Activated CD4-positive, alpha-beta T cell treated with anti-CD3 and anti-CD28 coated beads, Interleukin-2, Interleukin-6, amounts not matched to agents 100 ng/mL and 50 ng/mL, durations not matched to agents 16 hours and 8 hours (primary cell): Measurements from ENCODE around the gene ZKSCAN2.

Source experiments
- DNase-seq: peaks from one replicate; pipeline ENCODE4 v3.0.0-alpha.2; 2020

The ZKSCAN2 gene

DNA sequence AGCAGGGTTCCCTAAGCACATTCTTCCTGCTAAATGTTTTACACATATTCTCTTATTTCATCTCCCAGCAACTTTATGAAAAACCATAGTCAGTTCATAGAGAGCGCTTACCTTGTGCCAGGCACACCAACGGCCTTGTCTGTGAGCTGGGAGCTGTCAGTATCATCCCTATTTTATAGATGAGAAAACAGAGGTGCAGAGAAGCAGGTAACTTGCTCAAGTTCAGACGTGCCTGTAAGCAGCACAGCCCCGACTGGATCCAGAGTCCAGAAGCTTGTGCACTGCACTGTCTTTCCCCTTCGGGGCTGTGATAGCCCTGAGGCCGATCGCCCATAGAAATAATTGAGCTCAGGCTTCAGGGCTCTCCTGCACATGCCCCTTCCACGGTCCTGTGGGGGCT lies 34.7 kb downstream of the ZKSCAN2 start:
- DNase-seq = no peak

DNA sequence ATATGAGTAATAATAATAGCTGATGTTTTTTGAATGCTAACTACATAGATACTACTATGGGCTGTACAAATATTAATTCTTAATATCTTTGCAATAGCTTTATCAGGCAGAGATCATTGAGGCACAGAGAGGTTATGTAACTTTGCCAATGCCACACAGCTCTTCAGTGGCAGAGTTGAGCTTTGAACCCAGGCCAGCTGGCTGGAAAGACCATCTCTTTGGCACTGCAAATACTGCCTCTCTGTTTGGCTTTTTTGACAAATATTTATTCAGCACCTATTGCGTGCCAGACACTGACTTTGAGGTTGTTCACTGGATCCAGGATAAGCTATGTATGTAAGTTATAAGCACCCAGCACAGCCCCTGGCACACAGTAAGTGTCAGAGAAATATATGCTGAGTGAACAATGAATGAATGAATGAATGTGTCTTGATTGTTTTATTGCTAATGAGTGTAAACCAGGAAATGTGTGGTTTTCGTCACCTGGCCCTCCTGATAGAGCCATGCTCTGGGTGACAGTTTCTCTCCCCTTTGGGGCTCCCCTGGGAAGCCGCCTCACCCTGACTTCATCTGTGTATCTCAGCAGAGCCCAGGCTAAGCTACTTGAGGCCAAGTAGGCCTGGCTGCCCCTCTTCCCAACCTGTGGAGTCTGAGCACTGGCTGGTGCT lies 38.4 kb downstream of the ZKSCAN2 start:
- DNase-seq = no peak

DNA sequence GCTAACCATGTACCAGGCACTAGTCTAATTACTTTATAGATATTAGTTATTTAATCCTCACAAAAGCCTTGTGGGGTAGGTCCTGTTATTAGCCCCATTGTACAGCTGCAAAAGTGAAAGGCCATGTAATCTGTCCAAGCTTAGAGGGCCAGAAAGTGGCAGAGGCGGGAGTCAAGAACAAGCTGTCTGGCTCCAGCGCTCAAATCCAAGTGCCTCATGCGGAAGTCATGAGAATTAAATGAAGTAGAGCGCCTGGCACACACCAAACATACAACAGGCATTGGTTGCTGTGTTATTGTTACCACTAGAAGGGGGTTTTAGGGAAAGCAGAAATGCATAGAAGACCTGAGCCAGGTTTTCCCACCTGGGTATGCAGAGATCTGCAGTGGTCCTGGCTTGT lies 39.7 kb downstream of the ZKSCAN2 start:
- no peak for DNase-seq

DNA sequence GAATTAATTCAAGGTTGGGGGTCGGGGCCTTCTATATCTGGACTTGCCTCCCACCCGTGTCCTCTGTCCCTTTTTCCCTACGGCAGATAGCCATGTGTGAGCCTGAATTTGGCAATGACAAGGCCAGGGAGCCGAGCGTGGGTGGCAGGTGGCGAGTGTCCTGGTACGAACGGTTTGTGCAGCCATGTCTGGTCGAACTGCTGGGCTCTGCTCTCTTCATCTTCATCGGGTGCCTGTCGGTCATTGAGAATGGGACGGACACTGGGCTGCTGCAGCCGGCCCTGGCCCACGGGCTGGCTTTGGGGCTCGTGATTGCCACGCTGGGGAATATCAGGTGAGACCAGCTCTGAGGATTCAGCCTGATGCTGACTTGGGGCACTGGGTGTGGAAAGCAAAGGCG lies 40.5 kb downstream of the ZKSCAN2 start:
- no peak for DNase-seq

DNA sequence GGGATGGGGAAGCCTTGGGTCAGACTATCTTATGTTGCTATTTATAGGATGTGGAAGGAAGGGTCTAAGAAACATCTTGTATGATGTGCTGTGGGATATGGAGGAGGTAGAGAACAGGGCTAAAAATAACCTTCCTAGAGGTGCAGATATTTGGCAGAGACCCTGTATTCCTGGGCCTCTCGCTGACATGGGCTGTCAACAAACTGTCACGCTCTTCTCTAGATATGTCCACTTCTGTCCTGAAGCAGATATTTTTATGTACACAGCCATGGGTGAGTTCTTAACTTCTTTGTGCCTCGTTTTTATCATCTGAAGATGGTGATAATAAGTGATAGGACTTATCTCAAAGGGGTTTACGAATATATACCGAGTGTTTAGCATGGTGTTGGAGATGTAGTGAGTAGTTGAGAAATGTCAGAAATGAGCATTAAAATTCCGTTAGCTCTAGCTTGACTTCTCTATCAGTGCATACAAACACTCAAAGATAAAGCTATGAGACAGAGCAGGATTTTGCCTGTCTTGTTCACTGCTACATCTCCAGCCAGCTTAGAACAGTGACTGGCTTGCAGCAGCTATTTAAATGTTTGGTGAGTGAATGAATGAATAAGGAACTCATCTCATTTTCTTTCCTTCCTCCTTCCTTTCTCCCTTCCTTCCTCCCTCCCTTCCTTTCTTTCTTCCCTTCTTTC lies 43.8 kb downstream of the ZKSCAN2 start:
- no peak for DNase-seq

DNA sequence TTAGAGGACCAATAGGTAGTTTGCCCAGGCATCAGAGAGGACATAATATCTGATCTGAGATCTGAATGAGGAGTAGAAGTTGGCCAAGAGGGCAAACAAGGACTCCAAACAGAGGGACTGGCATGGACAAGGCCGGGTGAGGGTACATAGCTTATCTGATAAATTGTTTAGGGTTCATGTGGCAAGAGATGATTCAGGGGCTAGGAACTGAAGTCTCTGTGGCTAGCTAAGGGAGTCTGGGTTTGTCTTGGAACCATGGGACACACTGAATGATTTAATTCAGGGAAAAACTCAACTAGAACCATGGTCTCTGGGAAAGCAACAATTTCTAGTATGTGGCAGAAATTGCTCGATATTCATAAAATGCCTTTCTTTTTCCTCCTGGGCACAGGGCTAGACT lies 45.0 kb downstream of the ZKSCAN2 start:
- no peak for DNase-seq

DNA sequence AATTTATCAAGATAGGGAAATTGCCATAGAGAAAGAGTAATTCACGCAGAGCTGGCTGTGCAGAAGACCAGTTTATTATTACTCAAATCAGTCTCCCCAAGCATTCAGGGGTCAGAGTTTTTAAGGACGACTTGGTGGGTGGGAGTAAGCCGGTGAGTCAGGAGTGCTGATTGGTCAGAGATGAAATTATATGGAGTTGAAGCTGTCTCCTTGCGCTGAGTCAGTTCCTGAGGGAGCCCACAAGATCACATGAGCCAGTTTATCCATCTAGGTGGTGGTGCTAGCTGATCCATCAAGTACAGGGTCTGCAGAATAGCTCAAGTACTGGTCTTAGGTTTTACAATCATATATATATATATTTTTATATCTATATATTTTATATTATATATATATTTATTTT lies 46.9 kb downstream of the ZKSCAN2 start:
- peak; percentile 16 for DNase-seq

DNA sequence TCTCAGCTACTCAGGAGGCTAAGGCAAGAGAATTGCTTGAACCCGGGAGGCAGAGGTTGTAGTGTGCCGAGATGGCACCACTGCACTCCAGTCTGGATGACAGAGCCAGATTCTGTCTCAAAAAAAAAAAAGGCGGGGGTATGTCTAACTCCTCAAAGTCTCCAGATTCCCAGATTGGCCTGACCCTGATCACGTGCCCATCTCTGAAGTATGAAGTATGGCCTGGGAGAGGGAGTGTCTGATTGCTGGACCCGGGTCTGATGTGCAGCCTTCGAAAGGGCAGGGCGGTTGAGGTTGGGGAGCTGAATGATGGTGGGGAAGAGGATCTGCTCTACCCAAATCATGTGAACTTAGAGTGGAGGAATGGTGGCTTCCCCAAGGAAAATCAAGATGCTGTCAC lies 58.2 kb downstream of the ZKSCAN2 start:
- no peak for DNase-seq

DNA sequence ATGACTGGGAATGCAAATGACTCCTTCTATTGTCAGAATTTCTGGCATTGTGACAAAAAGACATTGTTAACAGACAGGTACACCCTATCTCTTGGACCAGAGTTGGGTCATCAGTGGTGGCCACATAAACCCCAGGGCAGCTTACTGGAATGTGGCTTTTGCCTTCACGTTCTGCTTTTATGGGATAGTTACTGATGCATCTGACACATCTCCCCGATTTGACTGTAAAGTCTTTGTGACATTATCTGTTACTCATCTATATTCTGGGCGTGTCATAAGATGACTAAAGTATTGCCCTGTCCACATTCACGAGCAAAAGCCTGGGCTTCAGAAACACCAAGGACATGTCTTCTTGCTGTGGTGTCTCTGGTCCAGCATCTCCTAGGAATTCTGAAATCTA lies 59.6 kb downstream of the ZKSCAN2 start:
- DNase-seq = no peak

DNA sequence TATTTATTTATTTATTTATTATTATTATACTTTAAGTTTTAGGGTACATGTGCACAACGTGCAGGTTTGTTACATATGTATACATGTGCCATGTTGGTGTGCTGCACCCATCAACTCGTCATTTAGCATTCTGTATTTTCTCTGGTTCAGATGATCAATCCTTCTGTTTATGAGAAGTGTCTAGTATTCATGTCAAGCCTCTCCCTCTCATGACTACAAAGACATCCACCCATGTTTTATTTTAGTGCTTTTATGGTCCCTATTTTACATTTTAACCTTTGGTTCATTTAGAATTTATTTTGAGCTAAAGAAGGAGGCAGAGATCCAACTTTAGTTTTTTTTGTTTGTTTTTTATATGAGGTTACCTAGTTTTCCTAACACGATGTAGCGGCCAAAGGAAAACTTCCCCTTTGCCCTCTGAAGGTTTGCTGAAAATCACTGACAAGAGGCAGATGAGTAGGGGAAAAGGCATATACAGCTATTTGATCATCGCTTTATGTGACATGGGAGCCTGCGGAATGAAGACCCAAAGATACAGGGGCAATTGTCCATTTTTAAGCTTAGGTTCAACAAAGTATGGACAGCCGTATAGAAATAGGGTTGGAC lies 63.3 kb downstream of the ZKSCAN2 start:
- no peak for DNase-seq

DNA sequence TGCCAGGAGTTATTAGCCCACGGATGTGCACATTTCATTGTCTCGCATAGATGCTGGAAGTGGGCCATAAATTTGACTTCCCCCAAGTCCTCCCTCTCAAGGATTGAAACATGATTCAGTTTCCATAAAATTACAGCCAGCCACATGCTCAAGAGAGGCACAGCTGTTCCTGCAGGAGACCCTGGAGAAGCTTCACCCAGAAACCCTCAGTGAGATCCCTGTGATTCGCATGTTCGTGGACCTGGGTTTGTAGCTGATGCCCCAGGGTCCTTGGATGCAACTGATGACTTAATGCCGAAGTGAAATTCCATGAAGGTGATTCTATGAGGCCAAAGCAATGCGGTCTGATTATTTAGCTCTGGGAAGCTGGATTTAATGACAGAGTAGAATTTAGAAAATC lies 65.5 kb downstream of the ZKSCAN2 start:
- DNase-seq = no peak

DNA sequence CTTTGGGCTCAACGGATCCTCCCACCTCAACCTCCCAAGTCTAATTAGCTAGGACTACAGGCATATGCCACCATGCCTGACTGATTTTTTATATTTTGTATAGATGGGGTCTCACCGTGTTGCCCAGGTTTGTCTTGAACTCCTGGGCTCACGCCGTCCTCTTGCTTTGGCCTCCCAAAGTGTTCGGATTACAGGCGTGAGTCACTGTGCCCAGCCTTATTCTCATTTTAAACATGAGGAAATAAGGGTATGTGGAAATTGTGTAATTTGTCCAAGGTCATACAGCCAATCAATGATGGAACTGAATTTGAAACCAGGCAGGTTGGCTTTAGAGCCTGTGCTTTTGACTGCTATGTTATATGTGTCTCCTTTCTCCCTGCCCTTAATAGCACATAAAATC lies 68.3 kb downstream of the ZKSCAN2 start:
- no peak for DNase-seq

DNA sequence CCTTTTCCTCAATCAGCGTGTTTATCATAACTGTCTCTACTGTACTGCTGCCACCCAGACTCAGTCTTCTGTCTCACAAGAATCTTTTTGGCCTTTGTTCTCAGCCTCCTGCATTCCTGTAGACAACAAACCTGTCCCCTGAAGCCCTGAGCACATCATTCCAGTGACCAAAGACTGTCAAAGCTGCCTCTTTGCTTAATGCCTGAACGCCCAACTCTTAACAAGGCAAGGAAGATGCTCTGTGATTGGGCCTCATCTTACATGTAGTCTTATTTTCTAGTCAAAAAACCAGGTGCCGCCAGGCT lies 70.2 kb downstream of the ZKSCAN2 start:
- DNase-seq = no peak
